D721Med (cell line): ENCODE measurements around the gene MYO5C.

Experiments
- DNase-seq: peaks from one replicate; pipeline ENCODE4 v3.0.0; 2011; ENCODE audit warnings: low spot score; ENCODE audit not compliant: insufficient read length
- FAIRE-seq: peaks from 2 replicates; lab custom pipeline; 2011; peaks lifted over from hg19 to GRCh38; lab: Jason Lieb, UNC
- TF ChIP-seq, protein P1 (sequence below): IDR thresholded peaks from 2 replicates; pipeline ENCODE4 v1.5.1; 2012; ENCODE audit warnings: mild to moderate bottlenecking, control low read depth; ENCODE audit not compliant: insufficient read depth; ENCODE audit errors: missing control alignments

Gene MYO5C

DNA sequence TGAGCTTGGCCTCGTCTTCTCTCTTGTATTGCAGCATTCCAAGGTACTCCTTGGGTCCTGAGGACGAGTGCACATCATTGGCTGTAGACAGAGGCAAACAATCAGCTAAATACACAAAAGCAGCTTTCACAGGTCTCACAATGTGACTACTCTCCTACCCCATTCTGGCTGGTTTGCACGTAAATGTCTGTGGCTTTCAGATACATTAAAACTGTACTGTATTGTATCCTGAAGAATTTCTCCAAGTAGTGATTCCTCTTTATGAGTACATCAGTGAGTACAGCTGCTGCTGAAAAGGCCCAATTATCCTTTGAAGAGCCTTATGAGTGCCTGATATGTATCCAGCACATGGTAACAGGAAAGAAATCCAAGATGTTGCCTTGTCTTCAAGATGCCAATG is 82.4 kb downstream of the MYO5C start:
- DNase-seq (no peak), FAIRE-seq (no peak)
- TF ChIP-seq, protein P1, sequence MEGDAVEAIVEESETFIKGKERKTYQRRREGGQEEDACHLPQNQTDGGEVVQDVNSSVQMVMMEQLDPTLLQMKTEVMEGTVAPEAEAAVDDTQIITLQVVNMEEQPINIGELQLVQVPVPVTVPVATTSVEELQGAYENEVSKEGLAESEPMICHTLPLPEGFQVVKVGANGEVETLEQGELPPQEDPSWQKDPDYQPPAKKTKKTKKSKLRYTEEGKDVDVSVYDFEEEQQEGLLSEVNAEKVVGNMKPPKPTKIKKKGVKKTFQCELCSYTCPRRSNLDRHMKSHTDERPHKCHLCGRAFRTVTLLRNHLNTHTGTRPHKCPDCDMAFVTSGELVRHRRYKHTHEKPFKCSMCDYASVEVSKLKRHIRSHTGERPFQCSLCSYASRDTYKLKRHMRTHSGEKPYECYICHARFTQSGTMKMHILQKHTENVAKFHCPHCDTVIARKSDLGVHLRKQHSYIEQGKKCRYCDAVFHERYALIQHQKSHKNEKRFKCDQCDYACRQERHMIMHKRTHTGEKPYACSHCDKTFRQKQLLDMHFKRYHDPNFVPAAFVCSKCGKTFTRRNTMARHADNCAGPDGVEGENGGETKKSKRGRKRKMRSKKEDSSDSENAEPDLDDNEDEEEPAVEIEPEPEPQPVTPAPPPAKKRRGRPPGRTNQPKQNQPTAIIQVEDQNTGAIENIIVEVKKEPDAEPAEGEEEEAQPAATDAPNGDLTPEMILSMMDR = no peak

- TF ChIP-seq, protein P1 = peak; percentile 86
- no peak for FAIRE-seq
- DNase-seq = peak; percentile 41
These were observed 87.2 kb downstream of the MYO5C start for GRCh38 chr15:52208306-52208946.

- no peak for FAIRE-seq
- TF ChIP-seq, protein P1 = no peak
- no peak for DNase-seq
These were observed 88.4 kb downstream of the MYO5C start for GRCh38 chr15:52207191-52207590.

DNA sequence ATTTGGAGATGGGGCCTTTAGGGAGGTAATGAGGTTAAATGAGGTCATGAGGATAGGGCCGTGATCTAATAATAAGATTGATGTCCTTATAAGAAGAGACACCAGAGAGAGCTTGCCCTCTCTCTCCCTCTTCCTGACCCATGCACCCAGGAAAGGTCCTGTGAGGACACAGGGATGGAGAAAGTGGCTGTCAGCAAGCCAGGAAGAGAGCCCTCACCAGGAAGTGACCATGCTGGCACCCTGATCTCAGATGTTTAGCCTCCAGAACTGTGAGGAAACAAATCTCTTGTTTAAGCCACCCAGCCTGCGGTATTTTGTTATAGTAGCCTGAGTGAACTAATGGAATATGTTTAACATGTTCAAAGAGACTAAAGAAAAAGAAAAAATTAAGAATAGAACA is 89.2 kb downstream of the MYO5C start:
- FAIRE-seq = no peak
- DNase-seq = no peak
- TF ChIP-seq, protein P1 = no peak

DNA sequence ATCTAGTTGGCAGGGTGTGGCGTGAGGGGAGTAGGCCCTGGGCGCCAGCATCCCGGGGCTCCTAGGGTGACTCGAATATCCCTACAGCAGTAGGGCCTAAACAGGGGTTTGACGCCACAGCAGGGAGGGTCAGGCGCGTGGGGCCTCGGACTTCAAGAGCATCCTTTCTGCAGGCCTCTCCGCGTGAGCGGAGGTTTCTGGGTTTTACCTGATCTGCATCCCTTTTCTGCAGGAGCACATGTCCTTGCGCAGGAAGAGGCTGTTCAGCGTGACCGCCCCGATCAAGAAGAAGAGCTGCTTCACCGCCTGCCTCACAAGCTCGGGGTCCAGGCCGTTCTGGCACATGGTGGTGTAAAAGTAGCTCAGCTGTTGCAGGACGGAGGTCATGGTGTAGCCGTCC is 90.9 kb downstream of the MYO5C start:
- DNase-seq (no peak), FAIRE-seq (no peak)
- TF ChIP-seq, protein P1 = no peak

DNA sequence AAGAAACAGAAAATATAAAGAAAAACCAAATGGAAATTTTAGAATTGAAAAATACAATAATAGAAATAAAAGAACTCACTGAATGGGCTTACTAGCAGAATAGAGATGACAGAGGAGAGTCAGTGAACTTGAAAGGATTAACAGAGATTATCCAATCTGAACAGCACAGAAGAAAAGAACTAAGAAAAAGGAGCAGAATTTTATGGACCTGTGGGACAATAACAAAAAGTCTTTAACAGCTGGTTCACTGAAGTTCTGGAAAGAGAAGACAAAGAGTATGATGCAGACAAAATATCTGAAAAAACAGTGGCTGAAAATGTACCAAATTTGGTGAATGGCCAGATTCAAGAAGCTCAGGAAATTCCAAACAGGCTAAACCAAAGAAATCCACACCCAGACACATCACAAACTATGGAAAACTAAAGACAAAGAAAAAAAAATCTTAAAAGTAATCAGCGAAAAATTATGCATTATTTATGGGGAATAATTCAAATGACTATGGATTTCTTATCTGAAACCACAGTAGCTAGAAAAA is 94.7 kb downstream of the MYO5C start:
- DNase-seq (no peak), FAIRE-seq (peak; percentile 71)
- TF ChIP-seq, protein P1 = no peak

DNA sequence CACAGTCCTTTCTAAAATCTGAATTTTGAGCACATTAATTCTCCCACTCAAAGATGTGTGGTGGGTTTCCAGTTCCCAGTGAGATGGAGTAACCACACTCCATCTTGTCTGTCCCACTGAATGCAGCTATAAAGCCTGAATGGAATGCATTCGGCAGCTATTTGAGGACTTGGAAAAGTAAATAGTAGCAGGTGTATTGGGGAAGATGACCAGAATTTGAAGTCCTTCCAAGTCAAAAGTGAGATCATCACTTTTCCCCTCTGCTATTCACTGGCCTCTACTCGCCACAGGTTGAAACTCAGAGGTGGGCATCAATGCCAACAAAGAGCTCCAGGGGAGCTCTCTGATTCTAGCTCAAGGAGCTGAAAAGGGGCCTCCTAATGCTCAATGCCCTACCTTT is 96.3 kb downstream of the MYO5C start:
- DNase-seq (no peak), FAIRE-seq (no peak)

More for the DNA sequence above, 96.3 kb downstream of the MYO5C start:
- TF ChIP-seq, protein P1 = no peak
